ENCODE data around the gene HS6ST2.

DNA sequence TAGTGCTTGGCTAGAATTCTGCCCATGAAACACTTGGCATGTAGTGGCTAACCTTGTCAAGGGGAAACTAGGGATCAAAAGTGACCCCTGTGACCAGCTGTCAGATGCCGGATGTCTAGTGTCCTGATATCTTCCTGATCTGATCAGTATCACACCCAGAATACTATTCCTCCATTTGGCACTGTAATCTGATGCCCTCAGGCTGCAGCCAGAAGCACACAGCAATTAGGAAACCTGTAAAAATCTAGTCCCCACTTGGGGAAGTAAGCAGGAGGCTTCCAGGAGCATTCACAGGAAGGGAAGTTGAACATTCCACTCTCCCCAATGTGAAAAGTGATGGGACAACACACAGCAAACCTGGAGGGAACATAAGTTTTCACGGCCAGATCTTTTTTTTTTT is 125.1 kb downstream of the HS6ST2 start:
- TF ChIP-seq, protein P1, sequence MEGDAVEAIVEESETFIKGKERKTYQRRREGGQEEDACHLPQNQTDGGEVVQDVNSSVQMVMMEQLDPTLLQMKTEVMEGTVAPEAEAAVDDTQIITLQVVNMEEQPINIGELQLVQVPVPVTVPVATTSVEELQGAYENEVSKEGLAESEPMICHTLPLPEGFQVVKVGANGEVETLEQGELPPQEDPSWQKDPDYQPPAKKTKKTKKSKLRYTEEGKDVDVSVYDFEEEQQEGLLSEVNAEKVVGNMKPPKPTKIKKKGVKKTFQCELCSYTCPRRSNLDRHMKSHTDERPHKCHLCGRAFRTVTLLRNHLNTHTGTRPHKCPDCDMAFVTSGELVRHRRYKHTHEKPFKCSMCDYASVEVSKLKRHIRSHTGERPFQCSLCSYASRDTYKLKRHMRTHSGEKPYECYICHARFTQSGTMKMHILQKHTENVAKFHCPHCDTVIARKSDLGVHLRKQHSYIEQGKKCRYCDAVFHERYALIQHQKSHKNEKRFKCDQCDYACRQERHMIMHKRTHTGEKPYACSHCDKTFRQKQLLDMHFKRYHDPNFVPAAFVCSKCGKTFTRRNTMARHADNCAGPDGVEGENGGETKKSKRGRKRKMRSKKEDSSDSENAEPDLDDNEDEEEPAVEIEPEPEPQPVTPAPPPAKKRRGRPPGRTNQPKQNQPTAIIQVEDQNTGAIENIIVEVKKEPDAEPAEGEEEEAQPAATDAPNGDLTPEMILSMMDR (IDR thresholded peaks at IDR 0.05; ENCODE audit: low read length): no peak
- TF ChIP-seq EZH2phosphoT487 (IDR thresholded peaks at IDR 0.05; ENCODE audit: low read length): no peak

Data from MM.1S (cell line).